22Rv1 (cell line): ENCODE measurements around the gene ACD.

Experiments
- ZFX ChIP-seq: fragments of 450-650 bp; IDR thresholded peaks from 2 replicates; pipeline ENCODE4 v1.6.1; 2017; ENCODE audit warnings: antibody characterized with exemption, borderline replicate concordance
- TF ChIP-seq, protein P1 (sequence below): fragments of 450-650 bp; IDR thresholded peaks from 2 replicates; pipeline ENCODE4 v1.5.1; 2017; ENCODE audit warnings: mild to moderate bottlenecking

DNA sequence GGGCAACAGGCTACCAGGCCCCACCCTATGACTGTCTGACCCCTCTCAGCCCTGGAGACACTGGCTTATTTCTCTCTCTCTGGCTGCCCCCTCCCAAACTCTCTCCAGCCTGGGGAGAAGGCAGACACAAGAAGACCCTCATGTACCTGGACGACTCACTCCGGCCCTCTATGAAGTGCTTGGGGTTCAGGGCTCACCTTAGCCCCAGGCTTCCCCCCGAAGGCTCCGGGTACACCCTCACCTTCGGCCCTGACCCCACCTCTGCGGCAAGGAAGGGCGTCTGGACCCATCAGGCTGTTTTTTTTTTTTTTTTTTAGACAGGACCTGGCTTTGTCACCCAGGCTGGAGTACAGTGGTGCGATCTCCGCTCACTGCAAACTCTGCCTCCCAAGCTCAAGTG lies 16.0 kb downstream of the ACD start:
- TF ChIP-seq, protein P1, sequence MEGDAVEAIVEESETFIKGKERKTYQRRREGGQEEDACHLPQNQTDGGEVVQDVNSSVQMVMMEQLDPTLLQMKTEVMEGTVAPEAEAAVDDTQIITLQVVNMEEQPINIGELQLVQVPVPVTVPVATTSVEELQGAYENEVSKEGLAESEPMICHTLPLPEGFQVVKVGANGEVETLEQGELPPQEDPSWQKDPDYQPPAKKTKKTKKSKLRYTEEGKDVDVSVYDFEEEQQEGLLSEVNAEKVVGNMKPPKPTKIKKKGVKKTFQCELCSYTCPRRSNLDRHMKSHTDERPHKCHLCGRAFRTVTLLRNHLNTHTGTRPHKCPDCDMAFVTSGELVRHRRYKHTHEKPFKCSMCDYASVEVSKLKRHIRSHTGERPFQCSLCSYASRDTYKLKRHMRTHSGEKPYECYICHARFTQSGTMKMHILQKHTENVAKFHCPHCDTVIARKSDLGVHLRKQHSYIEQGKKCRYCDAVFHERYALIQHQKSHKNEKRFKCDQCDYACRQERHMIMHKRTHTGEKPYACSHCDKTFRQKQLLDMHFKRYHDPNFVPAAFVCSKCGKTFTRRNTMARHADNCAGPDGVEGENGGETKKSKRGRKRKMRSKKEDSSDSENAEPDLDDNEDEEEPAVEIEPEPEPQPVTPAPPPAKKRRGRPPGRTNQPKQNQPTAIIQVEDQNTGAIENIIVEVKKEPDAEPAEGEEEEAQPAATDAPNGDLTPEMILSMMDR: no peak
- no peak for TF ChIP-seq ZFX
